Stimulated activated CD8-positive, alpha-beta memory T cell treated with anti-CD3 and anti-CD28 coated beads, Interleukin-15, amount 100 ng/mL, for 4 hours (primary cell): Measurements from ENCODE around the gene LAMB4.

Experiments used
- DNase-seq, 2 donors: peaks; one replicate each; pipeline ENCODE4 v3.0.0-alpha.2; 2020; ENCODE audit warnings: low read depth in 2 of 2

LAMB4 gene

DNA sequence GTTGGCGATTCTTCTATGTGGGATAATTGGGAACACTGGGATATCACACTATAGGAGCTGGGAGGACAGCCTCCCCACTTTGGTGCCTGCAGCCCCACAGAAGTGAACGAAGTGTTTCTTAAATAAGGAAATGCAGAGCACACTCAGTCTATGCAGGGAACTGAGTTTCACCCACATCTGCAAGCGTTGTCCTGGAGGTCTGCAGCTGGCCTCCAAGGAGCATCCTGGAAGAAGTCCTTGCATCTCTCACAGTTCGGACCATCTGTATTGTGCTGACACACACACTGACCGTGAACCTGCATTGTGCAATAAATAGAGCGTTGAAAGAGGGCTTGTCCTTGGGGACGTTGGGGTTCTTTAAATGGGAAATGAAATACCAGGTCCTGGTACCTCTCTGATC is 25.8 kb downstream of the LAMB4 start:
- DNase-seq: no peak

DNA sequence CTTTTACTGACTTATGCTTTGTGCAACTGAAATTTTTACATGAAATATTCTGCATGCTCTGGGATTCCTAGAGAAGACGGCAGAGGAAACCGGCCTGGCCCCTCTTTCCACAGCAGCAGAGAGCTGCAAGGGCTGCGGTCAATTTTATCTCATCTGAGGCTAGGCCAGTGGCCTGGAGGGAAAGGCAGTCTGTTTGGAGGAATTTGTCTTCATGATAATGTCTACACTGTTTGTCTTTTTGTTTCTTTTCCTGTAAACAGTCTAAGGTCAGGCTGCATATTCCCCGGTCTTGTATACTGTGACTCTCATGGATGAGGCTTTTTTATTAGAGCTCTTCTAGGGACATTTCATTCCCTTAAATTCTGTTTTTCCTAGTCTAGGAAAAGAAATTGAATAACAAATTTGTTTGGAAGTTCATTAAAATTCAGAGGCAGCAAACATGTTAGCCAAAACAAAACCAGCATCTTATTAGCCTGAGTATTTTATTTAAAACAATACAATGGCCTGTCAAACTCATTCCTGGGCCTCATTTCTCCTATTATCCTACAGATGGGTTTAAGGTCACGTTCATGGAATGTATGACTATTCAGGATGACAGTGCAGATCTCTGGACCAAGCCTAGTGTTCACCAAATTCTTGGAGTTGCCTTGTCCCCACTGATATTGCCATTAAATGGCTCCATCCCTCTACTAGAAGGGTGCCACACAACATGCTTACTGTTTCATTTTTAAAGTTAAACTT is 26.4 kb downstream of the LAMB4 start:
- DNase-seq: no peak

GRCh38 chr7:108102671-108103312 is 27.4 kb downstream of the LAMB4 start:
- DNase-seq: no peak

DNA sequence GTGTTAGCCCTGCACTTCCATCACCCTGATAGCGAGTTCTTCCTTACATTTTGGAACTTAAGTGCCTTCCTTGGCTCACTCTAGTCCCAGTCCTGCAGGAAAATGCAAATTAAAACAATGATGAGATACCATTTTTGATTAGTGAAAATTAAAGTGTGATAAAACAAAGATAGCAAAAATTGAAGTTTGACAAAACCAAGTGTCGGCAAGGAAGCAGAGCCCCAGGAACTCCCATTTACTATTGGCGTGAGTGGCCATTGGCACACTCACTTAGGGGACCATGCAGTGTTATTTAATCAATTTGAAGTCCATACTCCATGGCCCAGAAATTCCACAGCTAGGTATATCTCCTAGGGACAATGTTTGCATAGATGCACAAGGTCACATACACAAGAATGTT is 28.4 kb downstream of the LAMB4 start:
- no peak for DNase-seq

- no peak for DNase-seq
These were observed 30.4 kb downstream of the LAMB4 start for GRCh38 chr7:108099713-108100112.

- DNase-seq: no peak
These were observed 32.5 kb downstream of the LAMB4 start for GRCh38 chr7:108097703-108098102.

DNA sequence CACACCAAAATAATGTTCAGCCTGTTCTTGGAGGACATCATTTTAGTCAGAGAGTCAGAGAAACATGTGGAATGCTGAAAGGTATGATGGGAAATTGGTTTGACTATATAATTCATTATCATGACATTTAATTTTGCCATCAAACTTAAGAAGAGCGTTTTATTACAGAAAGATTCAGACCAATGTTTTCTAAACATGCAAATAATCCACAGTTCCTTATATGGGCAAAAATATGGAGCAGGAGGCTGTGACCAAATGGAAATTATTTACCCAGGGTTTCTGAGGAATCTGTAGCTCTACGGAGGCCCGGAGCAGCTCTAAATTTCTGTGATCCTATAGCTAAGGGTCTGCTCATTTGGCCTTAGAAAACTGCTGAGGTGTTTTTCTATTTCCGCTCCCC is 33.2 kb downstream of the LAMB4 start:
- DNase-seq: no peak

DNA sequence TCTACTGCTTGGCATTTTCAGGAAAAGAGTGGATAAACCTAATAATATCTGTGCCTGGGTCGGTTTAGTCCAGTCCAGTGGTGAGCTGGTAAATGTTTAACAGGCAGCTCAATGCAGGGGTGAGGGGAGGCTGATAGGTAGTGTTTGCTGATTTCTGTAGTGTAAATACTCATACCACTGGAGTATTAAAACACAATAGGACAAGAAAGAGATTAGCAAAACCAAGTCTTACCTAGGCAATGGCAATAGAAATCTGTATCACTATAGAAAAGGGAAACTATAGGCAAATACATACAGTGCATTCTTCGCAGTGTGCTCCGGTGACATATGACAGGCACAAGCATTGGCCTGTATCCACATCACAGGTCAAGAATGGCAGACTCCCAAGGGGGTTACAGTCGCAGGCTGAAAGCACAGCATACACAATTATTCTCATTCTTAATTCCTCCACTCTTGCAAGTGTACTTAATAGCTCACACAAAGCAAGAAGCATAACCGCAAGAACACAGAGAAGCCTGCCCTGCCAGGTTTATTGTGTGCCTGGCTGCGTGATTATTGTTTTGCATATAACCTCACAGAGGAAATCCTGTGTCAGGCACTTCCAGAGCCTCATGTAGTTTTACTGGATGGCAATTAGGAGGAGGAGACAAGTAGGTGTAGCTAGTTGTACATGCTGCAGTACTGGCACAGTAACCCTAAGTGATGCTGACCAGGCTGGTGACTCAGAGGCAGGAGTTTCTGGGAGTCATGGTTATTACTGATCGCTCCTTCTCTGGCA is 35.0 kb downstream of the LAMB4 start:
- no peak for DNase-seq

DNA sequence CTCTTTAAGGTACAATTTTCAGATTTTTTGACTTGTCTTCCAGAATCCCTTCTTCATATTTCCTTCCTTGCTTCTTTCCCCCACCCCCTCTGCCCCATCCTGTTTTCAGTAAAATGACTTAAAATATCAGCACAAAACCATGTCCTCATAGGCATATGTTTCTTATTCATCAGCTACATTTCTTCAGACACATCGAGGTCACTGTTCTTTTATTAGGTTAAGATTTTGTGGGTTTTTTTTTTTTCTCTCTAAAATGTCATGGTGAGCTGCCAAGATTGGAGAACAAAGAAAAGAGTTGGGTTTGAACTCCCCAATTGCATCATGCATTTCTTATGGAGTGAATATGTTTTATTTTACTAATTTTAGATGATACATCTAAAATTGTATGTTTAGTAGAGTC is 35.8 kb downstream of the LAMB4 start:
- DNase-seq: no peak

- no peak for DNase-seq
These were observed 36.3 kb downstream of the LAMB4 start for GRCh38 chr7:108093851-108094331.

DNA sequence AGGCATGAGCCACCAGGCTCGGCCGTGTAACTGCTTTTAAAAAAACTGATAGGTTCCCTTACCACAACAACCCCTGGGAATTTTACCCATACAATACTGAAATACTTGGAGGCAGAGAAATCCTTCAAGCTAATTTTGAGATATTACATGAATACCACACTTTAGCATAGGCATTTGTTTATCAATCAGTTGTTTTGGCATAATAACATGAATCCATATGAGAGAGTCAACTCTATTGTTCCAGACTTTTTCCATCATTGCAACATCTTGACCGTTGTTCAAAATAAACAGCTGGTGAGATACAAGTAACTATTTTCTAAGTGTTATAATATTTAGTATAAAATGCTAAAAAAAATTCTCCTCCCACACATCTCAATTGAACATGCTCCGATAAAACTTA is 36.8 kb downstream of the LAMB4 start:
- DNase-seq: no peak

DNA sequence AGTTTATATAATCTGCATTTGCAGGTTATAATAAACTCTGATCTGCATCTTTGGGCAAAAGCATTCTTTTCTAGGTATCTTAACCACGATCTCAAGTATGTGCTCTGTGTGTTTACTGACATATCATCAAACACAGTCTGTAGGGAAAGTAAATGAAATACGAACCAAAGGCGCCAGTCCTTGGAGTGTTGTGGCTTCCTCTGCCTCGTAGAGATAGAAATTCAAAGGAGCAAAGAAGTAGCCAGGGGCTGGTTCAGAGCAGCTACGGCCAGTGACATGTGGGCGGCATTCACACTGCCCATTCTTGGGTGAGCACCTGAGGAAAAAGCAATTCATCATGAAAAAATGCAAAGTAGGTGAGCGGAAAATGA is 38.7 kb downstream of the LAMB4 start:
- DNase-seq: no peak

DNA sequence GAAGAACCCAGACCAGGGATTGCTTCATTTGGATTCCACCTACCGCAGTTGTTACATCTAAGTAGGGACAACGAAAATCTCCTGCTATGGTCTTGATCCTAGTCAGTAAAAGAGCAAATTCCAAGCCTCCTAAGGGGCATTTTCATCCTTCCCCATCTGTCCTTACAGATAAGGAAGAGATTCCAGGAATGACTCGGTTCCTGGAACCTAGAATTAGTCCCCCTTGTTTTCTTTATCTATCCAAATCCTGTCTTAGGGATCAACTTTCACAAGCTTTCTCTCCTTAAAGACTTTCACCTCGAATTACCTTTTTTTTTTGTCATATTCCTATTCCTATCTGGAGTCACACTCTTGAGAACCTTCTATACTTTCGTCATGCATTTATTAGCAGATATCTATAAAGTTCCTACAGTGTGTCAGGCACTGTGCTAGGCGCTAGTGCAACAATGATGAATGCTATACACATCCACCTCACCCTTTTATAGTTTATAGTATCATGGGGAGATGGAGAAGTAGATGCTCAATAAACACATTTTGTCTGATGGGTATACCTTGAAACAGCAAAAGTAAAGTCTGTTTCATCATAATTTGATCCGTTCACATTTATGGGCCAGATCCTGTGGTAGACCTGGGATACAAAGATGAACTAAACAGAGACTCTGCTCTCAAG is 39.2 kb downstream of the LAMB4 start:
- DNase-seq: no peak

DNA sequence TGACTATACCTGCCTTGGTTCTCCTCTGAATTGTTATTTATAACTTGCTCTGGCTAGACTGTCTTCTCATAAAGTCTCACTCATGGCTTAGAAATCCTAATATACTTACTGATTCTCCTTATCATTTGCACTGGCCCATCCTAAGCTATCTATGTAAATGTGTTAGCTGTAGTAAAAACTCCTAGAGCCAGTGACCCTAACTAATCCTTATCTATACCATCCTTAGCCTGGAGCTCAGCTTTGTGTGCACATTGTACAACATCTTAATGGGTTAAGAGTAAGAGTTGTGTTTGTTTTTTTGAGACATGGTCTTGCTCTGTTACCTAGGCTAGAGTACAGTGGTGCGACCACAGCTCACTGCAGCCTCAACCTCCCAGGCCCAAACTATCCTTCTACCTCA is 40.8 kb downstream of the LAMB4 start:
- DNase-seq: no peak

DNA sequence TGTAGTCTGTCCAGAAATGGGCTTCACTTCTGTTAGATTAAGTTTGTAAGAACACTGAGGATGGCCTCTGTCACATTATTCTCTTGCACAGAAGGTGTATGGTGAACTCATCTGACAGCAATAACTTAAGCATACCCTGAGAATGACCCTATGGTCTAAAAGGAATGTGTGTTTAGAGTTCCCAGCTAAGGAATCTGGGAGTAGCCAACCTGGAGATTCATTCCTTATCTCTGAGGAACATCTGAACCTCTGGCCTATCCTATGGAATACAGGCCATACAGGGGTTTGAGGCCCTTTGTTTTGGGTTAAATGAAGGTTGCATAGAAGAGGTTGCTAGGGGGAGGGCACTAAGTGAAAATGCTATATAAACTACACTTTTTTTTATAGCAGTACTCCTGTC is 41.4 kb downstream of the LAMB4 start:
- no peak for DNase-seq

DNA sequence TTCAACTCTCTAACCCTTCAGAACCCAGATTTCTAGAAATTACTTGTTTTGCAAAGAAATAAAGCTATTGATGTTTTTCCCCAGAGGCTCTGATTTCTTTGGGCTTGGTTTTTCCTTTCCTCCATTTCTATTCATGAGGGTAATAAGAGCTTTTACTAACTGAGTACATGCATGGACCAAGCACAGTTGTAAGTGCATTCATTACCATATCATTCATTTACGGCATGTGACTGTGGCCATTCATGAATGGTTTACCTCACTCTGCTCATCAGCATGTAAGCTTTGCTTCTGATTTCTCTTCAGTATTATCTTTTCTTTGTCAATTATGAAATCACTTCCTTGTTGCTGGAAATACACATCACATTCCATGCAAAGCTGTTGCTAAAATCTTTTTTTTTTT is 42.4 kb downstream of the LAMB4 start:
- DNase-seq: no peak

GRCh38 chr7:108086962-108087361 is 43.2 kb downstream of the LAMB4 start:
- DNase-seq: no peak

- DNase-seq: no peak
These were observed 43.6 kb downstream of the LAMB4 start for GRCh38 chr7:108086546-108086945.

DNA sequence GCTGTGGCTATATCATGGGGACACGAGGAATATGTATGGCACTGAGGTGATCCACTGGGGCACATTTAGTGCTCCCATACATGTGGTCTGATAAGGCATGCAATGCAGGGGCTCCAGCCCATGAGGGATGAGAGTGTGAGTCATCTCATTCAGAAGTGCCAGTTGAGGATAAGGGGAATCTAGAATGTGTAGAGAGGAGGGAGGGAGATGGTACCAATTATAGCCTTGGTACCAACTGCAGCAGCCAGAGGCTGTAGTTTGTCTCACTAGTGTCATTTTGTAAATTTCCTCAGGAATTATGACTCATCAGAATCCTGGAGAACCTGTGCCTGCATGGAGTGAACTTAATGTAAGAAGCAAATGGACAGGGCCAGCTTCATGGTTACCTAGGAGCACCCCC is 46.2 kb downstream of the LAMB4 start:
- DNase-seq: no peak

DNA sequence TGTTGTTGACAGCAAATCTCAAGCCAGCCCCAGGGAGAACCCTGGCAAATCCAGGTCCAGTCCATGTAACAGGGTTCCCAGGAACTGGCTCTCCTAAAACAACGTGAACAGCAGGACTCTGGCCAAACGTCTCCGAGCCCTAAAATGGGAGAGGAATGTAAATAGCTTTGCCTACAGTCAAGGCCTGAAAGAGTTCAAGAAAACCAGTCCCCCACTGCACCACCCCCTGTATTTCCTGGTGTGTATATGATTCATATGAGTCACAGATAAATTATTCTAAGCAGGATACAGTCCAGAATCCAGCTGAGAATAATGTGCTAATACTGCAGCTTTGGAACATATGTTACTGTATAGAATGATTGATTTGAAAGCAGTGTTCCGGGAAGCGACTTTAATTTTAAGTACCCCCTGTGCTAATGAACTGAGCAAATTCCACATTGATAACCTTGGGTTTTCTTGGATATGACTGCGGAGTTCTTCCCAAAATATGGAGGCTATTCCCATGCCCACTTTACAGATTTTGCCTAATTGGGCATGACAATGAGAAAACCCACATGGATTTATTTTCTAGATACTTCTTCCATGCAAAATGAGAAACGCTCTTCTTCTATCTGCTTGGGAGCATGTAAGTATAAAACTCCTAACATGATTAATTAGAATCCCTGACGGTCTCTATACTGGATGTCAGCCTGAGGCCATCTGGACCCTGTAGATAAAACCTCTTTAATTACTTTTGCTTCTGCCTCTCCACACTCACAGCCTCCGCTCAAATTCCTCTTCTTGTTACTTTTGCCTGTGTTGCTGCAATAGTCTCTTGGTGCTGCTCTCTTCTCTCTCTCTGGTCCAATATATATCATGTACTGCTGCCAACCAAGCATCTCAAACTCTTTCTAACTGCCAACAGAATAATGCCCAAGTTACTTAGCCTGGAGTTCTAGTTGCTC is 50.2 kb downstream of the LAMB4 start:
- no peak for DNase-seq

DNA sequence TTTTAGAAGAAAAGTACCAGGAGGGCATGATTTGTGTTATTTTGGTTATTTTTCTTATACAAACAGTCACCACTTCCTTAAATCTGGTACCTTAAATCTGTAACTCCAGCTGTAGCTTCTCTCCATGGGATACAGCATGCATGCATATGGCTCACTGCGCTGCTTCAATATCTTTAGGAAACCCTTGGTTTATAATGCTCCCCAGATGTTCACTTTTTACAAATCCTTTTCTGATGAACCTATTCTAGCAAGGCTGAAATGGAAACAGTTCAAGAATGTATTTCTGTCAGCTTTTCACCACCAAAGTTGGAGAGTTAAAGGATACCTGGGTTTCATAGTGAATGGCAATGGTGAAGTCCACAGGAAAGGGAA is 50.9 kb downstream of the LAMB4 start:
- no peak for DNase-seq
